Thyroid gland (tissue), 4 donors: ENCODE measurements around the gene RNU6-7. TPM values are rescaled to one million over a fixed set of nuclear protein-coding genes. Genes with fewer than 3 reads are reported as not detected.

Experiments used
- DNase-seq, 2 donors: peaks; one replicate each; pipeline ENCODE4 v3.0.0-alpha.2; 2019
- H3K27ac ChIP-seq, 3 donors: fragments of 200-600 bp; sonication (generic); 1 replicate in 2 of 3; 2 replicates in 1 of 3; pipeline ENCODE4 v1.5.1; 2016 to 2019; ENCODE audit warnings: mild to moderate bottlenecking in 1 of 3, moderate library complexity in 1 of 3
- H3K27me3 ChIP-seq: fragments of 200-600 bp; sonication (generic); one replicate; pipeline ENCODE4 v1.5.1; 2019
- H3K36me3 ChIP-seq, 2 donors: fragments of 200-600 bp; sonication (generic); one replicate each; pipeline ENCODE4 v1.5.1; 2016 to 2019
- H3K4me1 ChIP-seq, 2 donors: fragments of 200-600 bp; sonication (generic); one replicate each; pipeline ENCODE4 v1.5.1; 2017 to 2019
- H3K4me3 ChIP-seq, 3 donors: fragments of 200-600 bp; sonication (generic); replicated peaks in 1 of 3; 1 replicate in 2 of 3; 2 replicates in 1 of 3; pipeline ENCODE4 v1.5.1; 2016; ENCODE audit warnings: mild to moderate bottlenecking in 1 of 3
- H3K9me3 ChIP-seq: fragments of 200-600 bp; sonication (generic); one replicate; pipeline ENCODE4 v1.5.1; 2017
- CTCF ChIP-seq, 6 experiments: fragments of 200-600 bp in 3 of 6; fragments of 450-650 bp in 3 of 6; sonication (generic) in 3 of 6; IDR thresholded peaks; one replicate each; pipeline ENCODE4 v1.5.1; 2016 to 2019; ENCODE audit warnings: antibody characterized with exemption in 6 of 6, mild to moderate bottlenecking in 2 of 6, inconsistent platforms in 1 of 6, moderate library complexity in 1 of 6
- POLR2A ChIP-seq, 2 donors: fragments of 450-650 bp; IDR thresholded peaks; one replicate each; pipeline ENCODE4 v1.6.1; 2017; ENCODE audit warnings: antibody characterized with exemption in 2 of 2, mild to moderate bottlenecking in 2 of 2, moderate library complexity in 1 of 2
- WGBS, 2 donors: methylation state at CpG; one replicate each; pipeline ENCODE4 v1.1.5; 2017; 5-methylcytosine and 5-hydroxymethylcytosine counted together
- intact Hi-C: fragments of 100-400 bp; cut with DNase I; formaldehyde crosslinking; loops from one replicate; pipeline ENCODE4 v1.15.1; 2023
- total RNA-seq, 4 donors: library from RNA; depleted of rRNA; stranded (reverse); fragments of >200 nt; gene quantifications; one replicate each; pipeline ENCODE4 v1.2.3, GENCODE V29; 2016

Gene RNU6-7
- total RNA-seq, 4 donors from 2014 or later = not detected

GRCh38 chr14:32171469-32171868, 30.4 kb upstream of the RNU6-7 start:
- H3K4me3 ChIP-seq = no peak overlapping the region

GRCh38 chr14:32183151-32184058, 18.4 kb upstream of the RNU6-7 start:
- TF ChIP-seq CTCF (IDR thresholded peaks at IDR 0.05) (no peak), POLR2A (IDR thresholded peaks at IDR 0.05) (no peak)
- H3K4me3 ChIP-seq = no peak overlapping the region
- no peaks in the 10 kb centered on the region for H3K36me3 ChIP-seq
- 86 to 89% methylated on average over 2 of the region's 2 CpGs for WGBS, 2 donors
- no peaks in the 10 kb centered on the region for H3K9me3 ChIP-seq
- no peak overlapping the region for H3K27ac ChIP-seq
- intact Hi-C loops = no loop called here
- no peaks in the 10 kb centered on the region for H3K27me3 ChIP-seq
- H3K4me1 ChIP-seq = no peaks in the 10 kb centered on the region
- DNase-seq = no peak

More at GRCh38 chr14:32171469-32171868, 30.4 kb upstream of the RNU6-7 start:
- no peaks in the 10 kb centered on the region for H3K9me3 ChIP-seq
- no peak for TF ChIP-seq CTCF (IDR thresholded peaks at IDR 0.05)
- TF ChIP-seq POLR2A (IDR thresholded peaks at IDR 0.05) = no peak
- no peak for DNase-seq
- intact Hi-C loops = no loop called here
- H3K27me3 ChIP-seq = no peaks in the 10 kb centered on the region
- H3K4me1 ChIP-seq = no peaks in the 10 kb centered on the region
- no peak overlapping the region for H3K27ac ChIP-seq
- no peaks in the 10 kb centered on the region for H3K36me3 ChIP-seq
- WGBS, 2 donors = 76 to 81% methylated on average over 5 of the region's 5 CpGs

- H3K4me3 ChIP-seq = no peak overlapping the region
- no peaks in the 10 kb centered on the region for H3K36me3 ChIP-seq
- intact Hi-C loops = no loop called here
- H3K9me3 ChIP-seq = no peaks in the 10 kb centered on the region
- no peaks in the 10 kb centered on the region for H3K27me3 ChIP-seq
- 98 to 100% methylated on average over 1 of the region's 1 CpG for WGBS, 2 donors
- no peak for DNase-seq
- H3K4me1 ChIP-seq = no peaks in the 10 kb centered on the region
- no peak overlapping the region for H3K27ac ChIP-seq
- no peak for TF ChIP-seq POLR2A (IDR thresholded peaks at IDR 0.05)
- TF ChIP-seq CTCF (IDR thresholded peaks at IDR 0.05) = no peak
Observed at GRCh38 chr14:32185097-32185496, 16.7 kb upstream of the RNU6-7 start.

- Histone ChIP-seq H3K4me1 (no peaks in the 10 kb centered on the region), H3K4me3 (no peak overlapping the region), H3K27ac (no peak overlapping the region), H3K36me3 (no peaks in the 10 kb centered on the region), H3K27me3 (no peaks in the 10 kb centered on the region), H3K9me3 (no peaks in the 10 kb centered on the region)
- TF ChIP-seq POLR2A (IDR thresholded peaks at IDR 0.05) (no peak), CTCF (IDR thresholded peaks at IDR 0.05) (no peak)
- no peak for DNase-seq
- intact Hi-C loops = no loop called here
Observed at GRCh38 chr14:32186248-32186647, 15.6 kb upstream of the RNU6-7 start.

GRCh38 chr14:32189811-32190210, 12.0 kb upstream of the RNU6-7 start:
- Histone ChIP-seq H3K36me3 (no peaks in the 10 kb centered on the region), H3K9me3 (no peaks in the 10 kb centered on the region), H3K27me3 (no peaks in the 10 kb centered on the region), H3K27ac (no peak overlapping the region), H3K4me3 (no peak overlapping the region), H3K4me1 (no peaks in the 10 kb centered on the region)
- no peak for TF ChIP-seq CTCF (IDR thresholded peaks at IDR 0.05)
- intact Hi-C loops = no loop called here
- no peak for DNase-seq
- WGBS, 2 donors = 85 to 87% methylated on average over 1 of the region's 1 CpG
